ENCODE measurements around the gene PLCG2. TPM values are rescaled to one million over a fixed set of nuclear protein-coding genes. Genes with fewer than 3 reads are reported as not detected.

PLCG2 gene
- total RNA-seq, 2 experiments from 2014 or later = 11.0 to 13.3 TPM

- Mint-ChIP-seq H3K4me1 (peaks cover 31% of the 10 kb centered on the region), H3K36me3 (ENCODE audit: low read depth) (no peaks in the 10 kb centered on the region), H3K27ac (no peak overlapping the region), H3K9me3 (no peaks in the 10 kb centered on the region), H3K27me3 (no peaks in the 10 kb centered on the region), H3K4me3 (no peak overlapping the region)
- POLR2A ChIA-PET = no interaction called here
- no peak for DNase-seq
- CTCF ChIA-PET = no interaction called here
Observed at GRCh38 chr16:81834868-81835267, 55.8 kb downstream of the PLCG2 start.

GRCh38 chr16:81836279-81837054 is 57.4 kb downstream of the PLCG2 start:
- H3K27me3 Mint-ChIP-seq = no peaks in the 10 kb centered on the region
- no peak overlapping the region for H3K27ac Mint-ChIP-seq
- H3K9me3 Mint-ChIP-seq = no peaks in the 10 kb centered on the region
- no peak for DNase-seq
- CTCF ChIA-PET = no interaction called here
- POLR2A ChIA-PET = no interaction called here
- H3K36me3 Mint-ChIP-seq (ENCODE audit: low read depth) = no peaks in the 10 kb centered on the region
- H3K4me3 Mint-ChIP-seq = no peak overlapping the region
- H3K4me1 Mint-ChIP-seq = peaks cover 27% of the 10 kb centered on the region

DNA sequence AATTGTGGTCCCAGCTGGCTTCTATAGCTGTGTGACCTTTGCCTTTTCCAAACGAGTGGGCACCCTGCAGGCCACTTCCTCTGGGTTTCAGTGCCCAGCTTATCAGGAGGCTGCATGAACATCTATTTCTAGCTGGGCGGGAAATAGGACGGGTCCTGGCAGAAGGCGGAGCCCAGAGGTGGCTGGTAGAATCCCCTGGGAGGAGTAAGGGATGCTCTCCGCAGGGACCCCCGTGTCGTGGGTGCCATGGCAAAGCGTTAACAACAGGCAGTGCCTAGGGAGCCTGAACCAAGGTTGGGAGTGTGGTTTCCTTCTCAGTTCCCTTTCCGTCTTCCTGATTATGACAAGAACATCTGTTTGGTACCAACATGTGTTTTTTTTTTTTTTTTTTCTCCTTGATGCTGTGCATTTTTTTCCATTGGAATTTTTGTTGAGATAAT is 58.2 kb downstream of the PLCG2 start:
- H3K4me3 Mint-ChIP-seq = no peak overlapping the region
- no peaks in the 10 kb centered on the region for H3K9me3 Mint-ChIP-seq
- H3K4me1 Mint-ChIP-seq = peaks cover 26% of the 10 kb centered on the region

DNA sequence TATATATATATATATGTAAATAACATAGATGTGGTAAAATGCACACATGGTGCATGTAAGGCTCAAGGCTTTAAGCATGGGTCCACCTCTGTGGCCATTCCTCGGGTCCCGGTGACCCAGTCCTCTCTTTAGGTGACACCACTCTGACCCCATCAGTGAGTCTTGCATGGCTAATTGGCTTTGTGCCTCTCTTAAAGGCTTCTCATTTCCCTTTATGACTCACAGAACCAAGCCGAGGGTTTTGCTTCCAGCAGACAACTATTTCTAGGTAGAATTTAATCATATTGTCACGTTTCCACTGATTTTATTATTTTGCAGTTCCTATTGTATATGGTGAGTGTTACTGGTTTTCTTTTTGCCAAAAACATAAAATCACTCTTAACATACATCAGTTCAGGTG is 59.7 kb downstream of the PLCG2 start:
- Mint-ChIP-seq H3K27ac (no peak overlapping the region), H3K4me1 (peaks cover 33% of the 10 kb centered on the region), H3K9me3 (no peaks in the 10 kb centered on the region), H3K4me3 (no peak overlapping the region), H3K27me3 (no peaks in the 10 kb centered on the region), H3K36me3 (ENCODE audit: low read depth) (no peaks in the 10 kb centered on the region)
- DNase-seq = no peak
- ChIA-PET POLR2A (no interaction called here), CTCF (no interaction called here)

More for the DNA sequence above, 58.2 kb downstream of the PLCG2 start:
- Mint-ChIP-seq H3K27ac (no peak overlapping the region), H3K27me3 (no peaks in the 10 kb centered on the region), H3K36me3 (ENCODE audit: low read depth) (no peaks in the 10 kb centered on the region)
- POLR2A ChIA-PET = no interaction called here
- no peak for DNase-seq
- CTCF ChIA-PET = no interaction called here

- H3K4me3 Mint-ChIP-seq = no peak overlapping the region
- H3K27me3 Mint-ChIP-seq = peaks cover under 1% of the 10 kb centered on the region
- DNase-seq = no peak
- H3K27ac Mint-ChIP-seq = no peak overlapping the region
- H3K4me1 Mint-ChIP-seq = peaks cover 35% of the 10 kb centered on the region
- no peaks in the 10 kb centered on the region for H3K9me3 Mint-ChIP-seq
- POLR2A ChIA-PET = no interaction called here
- CTCF ChIA-PET = no interaction called here
- no peaks in the 10 kb centered on the region for H3K36me3 Mint-ChIP-seq (ENCODE audit: low read depth)
Observed at GRCh38 chr16:81841722-81842121, 62.6 kb downstream of the PLCG2 start.

- Mint-ChIP-seq H3K27ac (no peak overlapping the region), H3K4me3 (no peak overlapping the region), H3K36me3 (ENCODE audit: low read depth) (no peaks in the 10 kb centered on the region), H3K4me1 (peaks cover 32% of the 10 kb centered on the region), H3K9me3 (no peaks in the 10 kb centered on the region), H3K27me3 (peaks cover 3% of the 10 kb centered on the region)
- CTCF ChIA-PET = no interaction called here
- POLR2A ChIA-PET = no interaction called here
- no peak for DNase-seq
Observed at GRCh38 chr16:81842564-81843242, 63.6 kb downstream of the PLCG2 start.

GRCh38 chr16:81843243-81843582 is 64.1 kb downstream of the PLCG2 start:
- peaks cover 6% of the 10 kb centered on the region for H3K27me3 Mint-ChIP-seq
- DNase-seq = no peak
- ChIA-PET POLR2A (no interaction called here), CTCF (no interaction called here)
- H3K4me3 Mint-ChIP-seq = no peak overlapping the region
- H3K4me1 Mint-ChIP-seq = peaks cover 31% of the 10 kb centered on the region
- no peaks in the 10 kb centered on the region for H3K9me3 Mint-ChIP-seq
- H3K27ac Mint-ChIP-seq = no peak overlapping the region
- H3K36me3 Mint-ChIP-seq (ENCODE audit: low read depth) = no peaks in the 10 kb centered on the region

GRCh38 chr16:81843683-81844082 is 64.6 kb downstream of the PLCG2 start:
- Mint-ChIP-seq H3K27me3 (peaks cover 6% of the 10 kb centered on the region), H3K27ac (no peak overlapping the region), H3K9me3 (no peaks in the 10 kb centered on the region), H3K4me3 (no peak overlapping the region), H3K36me3 (ENCODE audit: low read depth) (no peaks in the 10 kb centered on the region), H3K4me1 (peaks cover 28% of the 10 kb centered on the region)
- CTCF ChIA-PET = no interaction called here
- DNase-seq = no peak
- POLR2A ChIA-PET = no interaction called here

DNA sequence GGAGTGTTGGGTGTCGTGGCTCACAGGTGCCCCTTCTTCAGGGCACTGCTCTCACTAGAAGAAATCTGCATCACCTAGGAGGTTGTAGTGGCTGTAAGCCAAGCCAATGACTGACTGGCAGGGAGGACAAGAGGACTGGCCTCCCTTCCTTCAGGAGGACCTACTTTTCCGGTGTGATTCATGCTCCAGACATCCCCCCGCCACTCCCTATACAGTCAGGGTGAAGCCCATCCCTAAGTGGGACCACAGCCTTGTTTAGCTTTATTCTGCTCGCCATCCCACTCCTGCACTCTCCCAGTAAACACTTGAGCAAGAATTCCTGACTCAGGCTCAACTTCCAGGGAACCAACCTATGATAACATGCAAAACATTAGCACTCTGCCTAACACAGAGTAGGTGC is 67.0 kb downstream of the PLCG2 start:
- CTCF ChIA-PET = no interaction called here
- H3K4me1 Mint-ChIP-seq = peaks cover 25% of the 10 kb centered on the region

GRCh38 chr16:81848306-81848853 is 69.3 kb downstream of the PLCG2 start:
- no peak for DNase-seq
- Mint-ChIP-seq H3K4me1 (peaks cover 11% of the 10 kb centered on the region), H3K27me3 (peaks cover 16% of the 10 kb centered on the region), H3K4me3 (no peak overlapping the region), H3K9me3 (no peaks in the 10 kb centered on the region), H3K27ac (no peak overlapping the region), H3K36me3 (ENCODE audit: low read depth) (no peaks in the 10 kb centered on the region)
- ChIA-PET CTCF (no interaction called here), POLR2A (no interaction called here)

More for the DNA sequence above, 67.0 kb downstream of the PLCG2 start:
- Mint-ChIP-seq H3K36me3 (ENCODE audit: low read depth) (no peaks in the 10 kb centered on the region), H3K27ac (no peak overlapping the region), H3K27me3 (peaks cover 16% of the 10 kb centered on the region), H3K9me3 (no peaks in the 10 kb centered on the region), H3K4me3 (no peak overlapping the region)
- POLR2A ChIA-PET = no interaction called here
- no peak for DNase-seq

DNA sequence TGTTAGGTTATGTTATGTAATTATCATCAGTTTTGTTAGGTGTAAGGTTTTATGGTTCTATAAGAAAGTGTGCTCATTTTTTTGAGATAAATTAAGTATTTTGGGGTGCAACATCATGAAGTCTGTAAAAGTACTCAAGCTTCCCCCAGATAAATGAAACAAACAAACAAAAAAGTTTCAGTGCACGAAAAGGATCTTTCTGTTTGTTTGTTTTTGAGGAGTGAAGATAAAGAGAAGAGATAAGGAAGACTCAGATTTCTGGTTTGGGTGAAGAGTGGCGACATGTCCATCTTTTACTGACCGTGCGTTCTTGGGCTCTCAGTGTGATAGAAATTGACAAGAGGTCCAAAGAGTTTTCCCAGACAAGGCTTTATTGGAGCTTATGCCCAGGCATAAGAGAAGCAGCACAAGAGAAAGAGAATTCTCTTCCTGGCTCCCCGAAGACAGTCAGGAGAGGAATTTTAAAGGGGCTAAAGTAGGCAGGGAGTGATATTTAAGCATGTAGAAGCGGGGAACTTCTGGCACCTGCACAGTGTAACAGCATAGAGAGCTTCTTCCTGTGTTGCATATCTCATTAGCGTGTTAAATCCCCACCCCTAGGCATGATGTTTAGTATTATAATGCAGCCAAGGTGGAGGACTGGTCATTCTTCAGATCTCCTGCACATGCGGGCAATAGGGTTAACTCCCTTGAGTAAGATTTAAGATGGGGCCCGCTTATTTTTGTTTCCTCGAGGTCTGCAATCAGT is 71.3 kb downstream of the PLCG2 start:
- ChIA-PET CTCF (no interaction called here), POLR2A (no interaction called here)
- no peaks in the 10 kb centered on the region for H3K36me3 Mint-ChIP-seq (ENCODE audit: low read depth)
- H3K4me1 Mint-ChIP-seq = peaks cover 2% of the 10 kb centered on the region
- H3K27ac Mint-ChIP-seq = no peak overlapping the region
- no peak overlapping the region for H3K4me3 Mint-ChIP-seq
- H3K27me3 Mint-ChIP-seq = peaks cover 16% of the 10 kb centered on the region
- no peaks in the 10 kb centered on the region for H3K9me3 Mint-ChIP-seq
- DNase-seq = no peak

DNA sequence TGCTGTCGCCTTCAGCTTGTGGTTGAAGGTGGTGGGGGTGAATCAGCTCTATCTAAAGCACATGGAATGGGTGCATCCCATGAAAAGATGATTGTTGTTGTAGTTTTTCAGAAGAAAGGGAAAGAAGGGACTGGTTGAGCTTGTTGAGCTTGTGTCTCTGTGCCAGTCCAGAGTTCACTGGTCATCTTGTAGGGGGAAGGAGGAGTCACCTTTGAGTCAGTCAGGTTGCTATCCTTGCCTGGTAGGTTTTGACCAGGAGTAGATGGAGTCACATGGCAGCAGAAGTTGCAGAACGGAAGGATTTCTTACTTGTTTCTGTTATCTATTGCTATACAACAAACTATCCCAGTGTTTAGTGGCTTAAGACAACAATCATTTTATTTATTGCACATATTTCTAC is 73.3 kb downstream of the PLCG2 start:
- POLR2A ChIA-PET = no interaction called here
- H3K36me3 Mint-ChIP-seq (ENCODE audit: low read depth) = no peaks in the 10 kb centered on the region
- no peak overlapping the region for H3K27ac Mint-ChIP-seq
- CTCF ChIA-PET = no interaction called here
- peaks cover 2% of the 10 kb centered on the region for H3K4me1 Mint-ChIP-seq
- no peak overlapping the region for H3K4me3 Mint-ChIP-seq
- peaks cover 13% of the 10 kb centered on the region for H3K27me3 Mint-ChIP-seq
- DNase-seq = no peak
- H3K9me3 Mint-ChIP-seq = no peaks in the 10 kb centered on the region

DNA sequence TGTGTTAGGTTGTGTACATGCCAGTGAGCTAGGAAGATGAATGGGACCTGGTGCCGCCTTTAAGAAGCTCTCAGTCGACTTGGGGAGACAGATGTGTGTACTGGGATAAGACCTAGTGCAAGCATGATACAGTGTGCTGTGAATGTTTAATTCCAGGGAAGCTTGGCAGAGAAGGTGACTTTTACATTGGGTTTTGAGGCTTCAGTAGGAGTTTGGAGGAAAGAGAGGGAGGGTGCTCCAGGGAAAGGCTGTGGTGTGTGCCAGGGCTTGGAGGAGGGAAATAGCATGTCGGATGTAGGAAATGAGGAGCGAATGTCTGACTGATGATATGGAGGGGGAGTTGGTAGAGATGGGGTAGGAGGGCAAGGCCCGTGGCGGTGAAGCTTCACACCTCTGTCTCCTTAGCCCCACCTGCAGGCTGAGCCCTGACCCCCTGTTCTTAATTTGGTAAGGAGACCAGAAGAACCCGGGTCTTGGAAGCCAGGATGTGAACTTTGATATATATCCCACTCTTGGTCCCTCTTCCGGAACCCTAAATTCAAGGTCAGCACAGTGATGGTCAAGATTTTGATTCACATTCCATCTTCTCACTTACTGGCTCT is 76.6 kb downstream of the PLCG2 start:
- Mint-ChIP-seq H3K4me1 (peaks cover 8% of the 10 kb centered on the region), H3K27me3 (no peaks in the 10 kb centered on the region), H3K9me3 (no peaks in the 10 kb centered on the region), H3K36me3 (ENCODE audit: low read depth) (peaks cover 5% of the 10 kb centered on the region), H3K27ac (no peak overlapping the region), H3K4me3 (no peak overlapping the region)
- DNase-seq = no peak
- POLR2A ChIA-PET = no interaction called here
- CTCF ChIA-PET = interaction anchor here (1.2 to 1.9 kb wide), 2 partner anchors 18 to 34 kb away, joined by 4 to 9 read pairs; no protein-coding TSS in a partner anchor

Measured in activated CD4-positive, alpha-beta memory T cell treated with anti-CD3 and anti-CD28 coated beads, Interleukin-2, amount 10 ng/mL, durations not matched to agents 7 days and 5 days (primary cell).